MCF 10A (cell line): Measurements from ENCODE around the gene MEIKIN. TPM values are rescaled to one million over a fixed set of nuclear protein-coding genes. Genes with fewer than 3 reads are reported as not detected.

Source experiments
- BruUV-seq: library from RNA; stranded (reverse); fragments of 400-500 nt; replicated peaks from 2 replicates; lab custom pipeline; 2021; lab: Mats Ljungman, UMichigan
- CTCF ChIA-PET: fragments of 300-600 bp; sonication (Branson Sonifier 250); formaldehyde crosslinking; extraction: SDS; loops from one replicate; lab custom pipeline; 2021; ENCODE audit warnings: antibody characterized with exemption, inconsistent platforms; lab: Yijun Ruan, JAX
- POLR2A ChIA-PET: fragments of 300-600, 350-650 bp; sonication (Branson Sonifier 250); formaldehyde crosslinking; extraction: SDS; loops from one replicate; lab custom pipeline; 2020; ENCODE audit warnings: antibody characterized with exemption, inconsistent platforms; lab: Yijun Ruan, JAX
- DNase-seq: peaks from one replicate; pipeline ENCODE4 v3.0.0-alpha.2; 2018; ENCODE audit not compliant: unreplicated experiment
- H3K27ac Mint-ChIP-seq: one replicate; pipeline ENCODE4 v1.8.0; 2022; ENCODE audit warnings: mild to moderate bottlenecking, low read depth, mixed read lengths; ENCODE audit not compliant: unreplicated experiment
- H3K27me3 Mint-ChIP-seq: one replicate; pipeline ENCODE4 v1.8.0; 2022; ENCODE audit warnings: mixed read lengths; ENCODE audit not compliant: insufficient read depth, unreplicated experiment
- H3K36me3 Mint-ChIP-seq: one replicate; pipeline ENCODE4 v1.8.0; 2022; ENCODE audit warnings: mild to moderate bottlenecking, moderate library complexity, mixed read lengths; ENCODE audit not compliant: insufficient read depth, unreplicated experiment
- H3K4me1 Mint-ChIP-seq: one replicate; pipeline ENCODE4 v1.8.0; 2022; ENCODE audit warnings: mixed read lengths; ENCODE audit not compliant: insufficient read depth, unreplicated experiment
- H3K4me3 Mint-ChIP-seq: one replicate; pipeline ENCODE4 v1.8.0; 2022; ENCODE audit warnings: mild to moderate bottlenecking, moderate library complexity, mixed read lengths; ENCODE audit not compliant: unreplicated experiment
- H3K9me3 Mint-ChIP-seq: one replicate; pipeline ENCODE4 v1.8.0; 2022; ENCODE audit warnings: mixed read lengths; ENCODE audit not compliant: unreplicated experiment
- intact Hi-C: fragments of 100-400 bp; cut with micrococcal nuclease; formaldehyde crosslinking; loops from 2 replicates; pipeline ENCODE4 v1.14.1; 2022
- total RNA-seq: library from RNA; stranded (reverse); gene quantifications from 2 replicates; pipeline ENCODE4 v1.2.3, GENCODE V29; 2022
- TF ChIP-seq, protein P1 (sequence below): fragments of 200-600 bp; IDR thresholded peaks from one replicate; pipeline ENCODE4 v1.8.0; 2022; ENCODE audit warnings: antibody characterized with exemption, mild to moderate bottlenecking; ENCODE audit not compliant: unreplicated experiment

Gene MEIKIN
- total RNA-seq, 1 experiment from 2014 or later = not detected

DNA sequence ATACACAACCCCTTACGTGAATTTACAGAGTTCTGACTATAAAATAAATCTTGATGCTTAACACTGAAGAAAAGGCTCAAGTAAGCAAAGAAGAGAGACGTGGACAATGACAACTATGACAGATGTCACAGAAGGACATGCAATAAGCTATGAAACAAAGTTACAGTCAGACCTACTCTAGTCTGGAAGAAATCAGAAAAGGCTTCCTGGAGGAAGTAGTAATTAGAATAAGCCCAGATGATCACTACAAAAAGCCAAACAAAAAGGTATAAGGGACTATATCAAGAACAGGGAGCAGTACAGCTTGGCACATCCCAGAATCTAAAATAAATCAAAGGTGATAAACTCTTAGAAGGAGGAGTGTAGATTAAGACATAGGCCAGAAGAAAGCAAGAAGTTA, 154.9 kb downstream of the MEIKIN start:
- ChIA-PET CTCF (interaction anchor here (0.9 to 1.0 kb wide), 2 partner anchors 40 to 201 kb away, joined by 3 to 4 read pairs; no protein-coding TSS in a partner anchor), POLR2A (interaction anchor here (1.1 kb wide), 1 partner anchor 23 kb away, joined by 3 read pairs; no protein-coding TSS in a partner anchor)
- intact Hi-C loops = loop anchor here (10.0 kb wide), 1 partner anchor 366 kb away; no protein-coding TSS in a partner anchor
- Mint-ChIP-seq H3K27ac (no peak overlapping the region), H3K36me3 (peaks cover 27% of the 10 kb centered on the region), H3K9me3 (no peaks in the 10 kb centered on the region), H3K27me3 (no peaks in the 10 kb centered on the region), H3K4me1 (peaks cover 25% of the 10 kb centered on the region), H3K4me3 (no peak overlapping the region)
- no peak for DNase-seq
- TF ChIP-seq, protein P1, sequence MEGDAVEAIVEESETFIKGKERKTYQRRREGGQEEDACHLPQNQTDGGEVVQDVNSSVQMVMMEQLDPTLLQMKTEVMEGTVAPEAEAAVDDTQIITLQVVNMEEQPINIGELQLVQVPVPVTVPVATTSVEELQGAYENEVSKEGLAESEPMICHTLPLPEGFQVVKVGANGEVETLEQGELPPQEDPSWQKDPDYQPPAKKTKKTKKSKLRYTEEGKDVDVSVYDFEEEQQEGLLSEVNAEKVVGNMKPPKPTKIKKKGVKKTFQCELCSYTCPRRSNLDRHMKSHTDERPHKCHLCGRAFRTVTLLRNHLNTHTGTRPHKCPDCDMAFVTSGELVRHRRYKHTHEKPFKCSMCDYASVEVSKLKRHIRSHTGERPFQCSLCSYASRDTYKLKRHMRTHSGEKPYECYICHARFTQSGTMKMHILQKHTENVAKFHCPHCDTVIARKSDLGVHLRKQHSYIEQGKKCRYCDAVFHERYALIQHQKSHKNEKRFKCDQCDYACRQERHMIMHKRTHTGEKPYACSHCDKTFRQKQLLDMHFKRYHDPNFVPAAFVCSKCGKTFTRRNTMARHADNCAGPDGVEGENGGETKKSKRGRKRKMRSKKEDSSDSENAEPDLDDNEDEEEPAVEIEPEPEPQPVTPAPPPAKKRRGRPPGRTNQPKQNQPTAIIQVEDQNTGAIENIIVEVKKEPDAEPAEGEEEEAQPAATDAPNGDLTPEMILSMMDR = no peak
- no TSS peak for BruUV-seq

DNA sequence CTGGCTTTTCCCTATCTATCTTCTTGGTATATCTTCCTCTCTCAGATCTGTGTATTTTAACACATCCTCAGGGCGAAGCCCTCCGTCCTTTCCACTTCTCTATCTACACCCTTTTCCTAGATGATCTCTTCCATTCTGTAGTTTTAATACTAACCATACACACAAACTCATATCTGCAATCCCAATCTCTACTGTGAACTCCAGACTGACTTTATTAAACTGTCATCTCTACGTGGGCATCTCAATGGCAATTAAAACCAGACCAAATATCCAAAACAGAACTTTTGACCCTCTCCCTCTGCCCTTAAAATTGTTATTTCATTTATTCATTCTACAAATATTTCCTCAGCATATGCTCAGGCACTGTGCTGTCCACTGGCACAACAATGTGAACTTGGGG, 155.7 kb downstream of the MEIKIN start:
- BruUV-seq = no TSS peak
- TF ChIP-seq, protein P1 = no peak
- Mint-ChIP-seq H3K9me3 (no peaks in the 10 kb centered on the region), H3K4me1 (peaks cover 18% of the 10 kb centered on the region), H3K27me3 (no peaks in the 10 kb centered on the region), H3K36me3 (peaks cover 27% of the 10 kb centered on the region), H3K27ac (no peak overlapping the region), H3K4me3 (no peak overlapping the region)
- CTCF ChIA-PET = no interaction called here
- intact Hi-C loops = loop anchor here (10.0 kb wide), 1 partner anchor 365 kb away; no protein-coding TSS in a partner anchor
- POLR2A ChIA-PET = interaction anchor here (1.1 kb wide), 1 partner anchor 22 kb away, joined by 3 read pairs; no protein-coding TSS in a partner anchor
- DNase-seq = no peak

DNA sequence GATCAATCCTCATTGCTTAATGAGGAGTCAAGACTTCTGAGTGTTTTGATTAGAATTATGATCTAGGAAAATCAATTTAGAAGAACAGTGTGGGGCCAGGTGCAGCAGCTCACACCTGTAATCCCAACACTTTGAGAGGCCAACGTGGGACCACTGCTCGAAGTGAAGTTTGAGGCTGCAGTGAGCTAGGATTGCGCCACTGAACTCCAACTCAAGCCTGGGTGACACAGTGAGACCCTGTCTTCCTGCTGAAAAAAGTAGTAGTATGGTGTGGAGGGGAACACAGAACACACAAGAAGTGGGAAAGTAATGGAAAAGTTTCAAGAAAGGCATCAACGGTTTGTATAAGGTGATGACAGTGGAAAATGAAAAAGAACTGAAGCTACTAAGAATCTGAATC, 157.7 kb downstream of the MEIKIN start:
- Mint-ChIP-seq H3K9me3 (no peaks in the 10 kb centered on the region), H3K27me3 (no peaks in the 10 kb centered on the region), H3K4me1 (peaks cover 24% of the 10 kb centered on the region), H3K36me3 (peaks cover 10% of the 10 kb centered on the region), H3K27ac (no peak overlapping the region), H3K4me3 (no peak overlapping the region)
- TF ChIP-seq, protein P1 = no peak
- intact Hi-C loops = no loop called here
- ChIA-PET CTCF (no interaction called here), POLR2A (interaction anchor here (1.0 to 3.2 kb wide), 2 partner anchors 10 to 14 kb away, joined by 3 to 22 read pairs; partner anchors contain the start of gene FNIP1)
- no peak for DNase-seq
- BruUV-seq = no TSS peak

DNA sequence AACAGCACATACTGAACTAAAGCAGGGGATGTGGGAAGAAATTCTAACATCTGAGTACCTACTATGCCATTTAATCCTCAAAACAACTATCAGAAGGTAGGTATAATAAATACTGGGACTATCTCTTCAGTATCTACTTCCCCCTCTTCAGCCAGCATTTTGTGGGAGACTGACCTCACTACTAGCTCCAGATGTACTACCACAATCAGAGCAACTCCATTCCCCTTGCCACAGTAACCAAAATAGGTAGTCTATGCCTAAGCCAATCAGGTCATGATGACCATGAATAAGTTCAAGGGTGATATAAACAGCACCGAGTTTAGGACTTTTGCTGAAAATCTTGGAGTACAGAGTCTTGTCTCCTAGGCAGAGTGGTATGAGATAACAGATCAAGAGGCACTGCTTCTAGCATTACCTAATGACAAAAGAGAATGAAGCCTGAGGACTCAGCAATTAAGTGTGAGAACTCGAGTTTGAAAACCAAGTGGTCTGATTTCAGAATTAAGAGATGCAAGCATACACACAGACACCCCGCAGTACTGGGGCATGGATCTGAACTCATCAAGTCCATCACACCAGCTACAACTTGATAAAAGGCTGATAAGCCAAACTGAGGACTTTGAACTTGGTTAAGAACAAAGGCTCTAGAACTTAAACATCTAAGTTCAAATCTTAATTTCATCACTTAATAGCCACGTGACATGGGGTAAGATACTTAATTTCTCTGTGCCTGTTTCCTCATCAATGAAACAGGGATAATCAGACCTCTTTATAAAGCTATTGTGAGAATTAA, 158.4 kb downstream of the MEIKIN start:
- Mint-ChIP-seq H3K36me3 (peaks cover 3% of the 10 kb centered on the region), H3K9me3 (no peaks in the 10 kb centered on the region), H3K4me3 (no peak overlapping the region), H3K27ac (no peak overlapping the region), H3K27me3 (no peaks in the 10 kb centered on the region), H3K4me1 (peaks cover 24% of the 10 kb centered on the region)
- TF ChIP-seq, protein P1 = no peak
- CTCF ChIA-PET = interaction anchor here (0.6 kb wide), 1 partner anchor 132 kb away, joined by 5 read pairs; no protein-coding TSS in a partner anchor
- no TSS peak for BruUV-seq
- intact Hi-C loops = no loop called here
- DNase-seq = no peak
- POLR2A ChIA-PET = interaction anchor here (0.9 to 3.2 kb wide), 3 partner anchors 10 to 17 kb away, joined by 3 to 22 read pairs (median 3); partner anchors contain the start of gene FNIP1
